ENCODE measurements around the gene CHKA.
"Not testable (repeated sequence)": the region's sequence is repeated elsewhere in the genome, so short reads cannot be mapped to it uniquely, and the experiment has no call there.

The CHKA gene

DNA sequence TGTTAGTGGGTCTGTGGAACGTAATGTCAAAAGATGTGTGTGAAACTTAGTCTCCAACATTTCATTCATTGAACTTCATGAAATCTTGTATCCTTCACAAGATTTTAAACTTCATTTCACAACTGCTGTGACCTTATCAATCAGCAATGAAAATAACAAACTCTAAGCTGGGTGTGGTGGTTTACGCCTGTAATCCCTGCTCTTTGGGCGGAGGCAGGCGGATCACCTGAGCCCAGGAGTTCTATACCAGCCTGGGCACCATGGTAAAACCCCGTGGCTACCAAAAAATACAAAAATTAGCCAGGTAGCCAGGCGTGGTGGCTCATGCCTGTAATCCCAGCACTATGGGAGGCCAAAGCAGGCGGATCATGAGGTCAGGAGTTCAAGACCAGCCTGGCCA lies 5.1 kb downstream of the CHKA start:
- no peak for DNase-seq (ENCODE audit: low spot score)

- DNase-seq (ENCODE audit: low spot score), result no peak
Observed at GRCh38 chr11:68115285-68115684, 5.9 kb downstream of the CHKA start.

GRCh38 chr11:68113986-68114385 lies 7.2 kb downstream of the CHKA start:
- no peak for DNase-seq (ENCODE audit: low spot score)

- DNase-seq (ENCODE audit: low spot score), result no peak
Observed at GRCh38 chr11:68107689-68108088, 13.5 kb downstream of the CHKA start.

- no peak for DNase-seq (ENCODE audit: low spot score)
Observed at GRCh38 chr11:68106165-68106940, 14.8 kb downstream of the CHKA start.

DNA sequence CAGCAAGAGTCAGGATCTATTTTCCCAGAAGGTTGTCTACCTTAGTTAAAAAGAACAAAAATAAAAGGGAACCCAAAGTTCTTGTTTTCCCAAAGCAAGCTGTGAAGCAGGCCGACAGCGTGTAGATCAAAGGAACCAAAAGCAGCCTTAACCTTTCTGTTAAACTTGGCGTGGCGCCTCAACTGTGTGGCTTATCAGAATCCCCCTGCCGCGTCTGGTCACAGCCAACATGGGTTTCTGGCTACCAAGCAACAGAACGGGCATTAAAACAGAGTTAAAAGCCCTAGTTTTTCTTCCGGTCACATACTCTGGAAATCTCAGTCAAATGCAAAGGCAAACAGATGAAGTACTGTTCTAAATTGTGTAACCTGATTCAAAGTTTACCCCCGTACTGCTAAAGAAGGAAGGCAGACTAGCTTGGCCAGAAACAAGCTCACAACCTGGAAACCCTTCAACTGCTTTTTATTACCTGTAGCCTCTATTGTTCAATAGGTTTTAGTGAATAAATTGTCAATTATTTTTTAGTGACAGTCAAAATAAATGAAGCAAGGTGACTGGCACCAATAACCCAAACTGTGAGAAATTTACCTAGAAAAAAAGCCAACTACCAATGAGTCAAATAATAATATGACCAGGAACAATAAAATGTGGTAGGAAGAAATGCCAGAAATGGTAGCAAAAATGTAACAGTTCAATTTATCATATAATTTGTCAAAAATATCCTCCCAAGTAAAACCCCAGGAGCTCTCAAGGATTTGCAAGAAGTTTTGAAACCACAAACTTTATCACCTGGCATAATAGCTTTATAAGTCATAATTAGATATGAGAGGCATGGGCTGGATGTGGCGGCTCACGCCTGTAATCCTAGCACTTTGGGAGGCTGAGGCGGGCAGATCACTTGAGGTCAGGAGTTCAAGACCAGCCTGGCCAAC lies 21.4 kb downstream of the CHKA start:
- DNase-seq (ENCODE audit: low spot score), result no peak

- DNase-seq (ENCODE audit: low spot score), result no peak
Observed at GRCh38 chr11:68099057-68099456, 22.1 kb downstream of the CHKA start.

- no peak for DNase-seq (ENCODE audit: low spot score)
Observed at GRCh38 chr11:68096962-68097361, 24.2 kb downstream of the CHKA start.

GRCh38 chr11:68093565-68093964 lies 27.6 kb downstream of the CHKA start:
- no peak for DNase-seq (ENCODE audit: low spot score)

DNA sequence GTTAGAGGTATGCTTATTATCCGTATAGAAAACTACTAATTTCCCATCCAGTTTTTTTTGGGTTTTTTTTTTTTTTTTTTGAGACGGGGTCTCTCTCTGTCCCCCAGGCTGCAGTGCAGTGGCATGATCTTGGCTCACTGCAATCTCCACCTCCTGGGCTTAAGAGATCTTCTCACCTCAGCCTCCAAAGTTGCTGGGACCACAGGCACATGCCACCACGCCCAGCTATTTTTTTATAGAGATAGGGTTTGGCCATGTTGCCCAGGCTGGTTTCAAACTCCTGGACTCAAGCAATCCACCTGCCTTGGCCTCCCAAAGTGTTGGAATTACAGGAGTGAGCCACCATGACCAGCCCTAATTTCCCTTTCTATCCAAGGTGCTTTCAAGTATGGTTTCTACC lies 28.2 kb downstream of the CHKA start:
- DNase-seq (ENCODE audit: low spot score), result not testable (repeated sequence)

DNA sequence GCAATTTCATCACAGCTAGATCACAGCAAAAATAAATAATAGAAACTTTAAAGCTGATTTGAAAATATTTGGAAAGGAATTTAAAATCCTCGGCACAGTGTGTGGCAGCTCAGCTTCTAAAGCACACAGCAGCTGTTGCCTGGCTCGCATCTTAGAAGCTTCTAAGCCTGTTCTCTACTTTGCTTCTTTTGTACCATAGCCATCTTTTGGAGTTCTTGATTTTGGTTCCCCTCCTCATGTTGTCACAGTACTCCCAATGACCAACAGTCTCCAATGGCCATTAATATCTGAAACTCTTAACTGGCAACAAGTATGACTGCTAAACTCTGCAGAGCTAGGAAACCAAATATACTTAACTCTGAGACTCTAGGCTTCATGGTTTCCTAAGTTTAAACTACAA lies 28.8 kb downstream of the CHKA start:
- no peak for DNase-seq (ENCODE audit: low spot score)

DNA sequence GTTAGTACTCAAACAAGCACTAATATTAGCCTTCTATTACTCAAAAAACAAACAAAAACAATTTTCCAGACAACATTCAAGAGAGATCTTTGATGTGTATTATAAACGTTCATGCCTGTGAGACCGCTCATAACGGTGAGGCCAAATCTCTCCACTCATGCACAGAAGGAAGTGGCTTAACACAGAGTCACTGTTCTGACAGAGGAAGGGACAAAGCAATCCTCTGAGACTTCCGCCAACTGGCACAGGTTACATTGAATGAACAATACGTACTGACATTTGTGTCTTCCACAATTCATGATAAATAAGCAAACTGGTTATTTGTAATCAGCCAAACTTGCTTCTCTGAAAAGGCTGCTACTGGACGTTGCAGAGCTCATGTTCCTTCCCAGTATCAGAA lies 30.5 kb downstream of the CHKA start:
- DNase-seq (ENCODE audit: low spot score), result no peak

DNA sequence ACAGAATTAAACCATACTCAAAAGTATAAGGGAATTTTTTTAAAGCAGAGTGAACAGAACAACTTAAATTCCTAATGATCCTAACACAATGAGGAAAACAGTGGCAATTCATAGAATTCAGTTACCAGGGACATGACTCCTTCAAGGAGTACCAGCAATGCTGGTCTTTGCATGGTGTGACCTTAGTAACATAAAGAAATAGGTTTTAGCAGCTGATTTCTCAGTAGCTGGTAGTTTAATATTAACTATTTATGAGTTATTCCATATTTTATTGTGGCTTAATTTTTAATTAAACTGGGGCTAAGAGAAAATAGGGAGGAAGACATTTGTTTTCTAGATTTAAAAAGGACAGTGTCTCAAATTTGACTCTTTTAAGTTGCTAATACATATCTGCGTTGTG lies 30.9 kb downstream of the CHKA start:
- DNase-seq (ENCODE audit: low spot score), result no peak

GRCh38 chr11:68089679-68090078 lies 31.5 kb downstream of the CHKA start:
- no peak for DNase-seq (ENCODE audit: low spot score)

GRCh38 chr11:68083517-68083916 lies 37.7 kb downstream of the CHKA start:
- no peak for DNase-seq (ENCODE audit: low spot score)

DNA sequence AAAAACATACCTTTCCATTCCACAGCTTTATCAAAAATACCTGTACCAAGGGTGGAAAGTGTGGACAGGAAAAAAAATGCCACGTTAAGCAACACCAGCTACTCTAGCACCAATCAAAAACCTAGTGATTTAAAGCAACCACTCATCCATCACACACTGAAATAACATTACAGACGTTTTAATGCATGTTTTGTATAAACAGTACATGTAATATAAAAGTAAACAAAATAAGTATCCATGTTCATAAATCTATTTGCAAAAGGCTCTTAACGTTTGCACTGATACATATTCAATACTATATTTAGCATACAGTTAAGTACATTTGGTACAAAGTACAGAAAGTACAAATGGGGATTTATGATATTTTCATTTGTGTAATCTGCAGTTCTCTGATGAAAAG lies 38.7 kb downstream of the CHKA start:
- DNase-seq (ENCODE audit: low spot score), result no peak

DNA sequence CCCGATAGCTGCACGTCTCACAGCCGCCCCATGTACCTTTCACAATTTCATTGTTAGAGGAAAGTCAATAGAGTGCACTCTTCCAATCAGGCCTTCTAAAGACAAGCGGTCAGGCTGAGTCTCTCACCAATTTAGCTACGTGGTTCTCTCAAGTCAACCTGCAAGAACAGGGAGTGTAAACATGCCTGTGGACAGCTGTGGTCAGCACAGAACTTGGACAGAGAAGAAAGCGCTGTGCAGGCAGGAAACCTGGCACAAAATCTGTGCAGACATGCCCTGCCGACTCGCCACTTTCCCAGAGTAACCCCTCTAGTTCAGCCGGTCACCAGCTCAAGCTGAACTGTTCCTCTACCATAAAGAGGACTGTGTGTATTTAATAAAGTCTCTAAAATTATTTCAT lies 39.5 kb downstream of the CHKA start:
- DNase-seq (ENCODE audit: low spot score), result no peak

DNA sequence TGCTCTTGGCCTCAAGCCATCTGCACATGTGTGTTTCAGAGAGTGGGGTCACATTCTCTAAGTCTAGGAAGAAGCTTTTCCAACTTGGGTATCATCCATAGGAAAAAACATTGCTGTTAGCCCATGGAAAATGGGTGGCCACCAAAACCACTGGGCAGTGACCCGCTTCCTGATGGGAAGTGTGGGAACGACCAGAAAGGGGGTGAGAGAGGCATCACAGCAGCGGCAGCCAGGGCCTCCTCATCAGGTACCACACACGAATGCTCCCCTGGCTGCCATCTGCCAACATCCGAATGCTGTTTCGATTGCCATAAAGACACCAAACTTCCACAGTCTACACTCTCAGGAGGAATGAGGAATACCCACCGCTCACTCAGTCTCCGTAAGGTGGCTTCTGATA lies 40.3 kb downstream of the CHKA start:
- DNase-seq (ENCODE audit: low spot score), result no peak

GRCh38 chr11:68077617-68078582 lies 43.3 kb downstream of the CHKA start:
- no peak for DNase-seq (ENCODE audit: low spot score)

DNA sequence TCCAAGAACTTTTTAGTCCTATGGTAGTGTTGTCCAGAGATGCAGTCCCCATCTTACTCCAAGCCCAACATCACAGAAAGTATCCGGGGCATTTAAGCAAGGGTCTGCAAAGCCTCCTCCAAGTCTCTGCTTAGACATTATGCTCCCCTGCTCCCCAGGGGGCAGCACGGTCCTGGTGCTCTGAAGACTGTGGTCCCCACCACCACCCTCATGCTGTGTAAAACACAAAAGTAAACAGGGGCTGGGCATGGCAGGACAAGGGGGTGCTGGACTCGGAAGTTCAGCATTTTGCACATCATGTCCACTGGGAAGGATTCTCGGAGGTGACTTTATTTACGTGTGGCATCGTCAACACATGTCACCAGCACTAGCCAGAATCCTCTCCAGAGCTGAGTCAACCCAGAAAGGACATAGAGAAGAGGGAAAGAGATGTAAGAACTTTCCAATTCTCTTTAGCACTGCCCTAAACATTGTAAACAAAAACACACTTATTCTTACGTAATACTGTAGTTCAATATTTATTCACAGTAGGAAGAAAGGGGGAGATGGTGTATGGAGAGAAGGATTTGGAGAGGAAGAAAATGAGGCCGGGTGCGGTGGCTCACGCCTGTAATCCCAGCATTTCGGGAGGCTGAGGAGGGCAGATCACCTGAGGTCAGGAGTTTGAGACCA lies 44.7 kb downstream of the CHKA start:
- no peak for DNase-seq (ENCODE audit: low spot score)

DNA sequence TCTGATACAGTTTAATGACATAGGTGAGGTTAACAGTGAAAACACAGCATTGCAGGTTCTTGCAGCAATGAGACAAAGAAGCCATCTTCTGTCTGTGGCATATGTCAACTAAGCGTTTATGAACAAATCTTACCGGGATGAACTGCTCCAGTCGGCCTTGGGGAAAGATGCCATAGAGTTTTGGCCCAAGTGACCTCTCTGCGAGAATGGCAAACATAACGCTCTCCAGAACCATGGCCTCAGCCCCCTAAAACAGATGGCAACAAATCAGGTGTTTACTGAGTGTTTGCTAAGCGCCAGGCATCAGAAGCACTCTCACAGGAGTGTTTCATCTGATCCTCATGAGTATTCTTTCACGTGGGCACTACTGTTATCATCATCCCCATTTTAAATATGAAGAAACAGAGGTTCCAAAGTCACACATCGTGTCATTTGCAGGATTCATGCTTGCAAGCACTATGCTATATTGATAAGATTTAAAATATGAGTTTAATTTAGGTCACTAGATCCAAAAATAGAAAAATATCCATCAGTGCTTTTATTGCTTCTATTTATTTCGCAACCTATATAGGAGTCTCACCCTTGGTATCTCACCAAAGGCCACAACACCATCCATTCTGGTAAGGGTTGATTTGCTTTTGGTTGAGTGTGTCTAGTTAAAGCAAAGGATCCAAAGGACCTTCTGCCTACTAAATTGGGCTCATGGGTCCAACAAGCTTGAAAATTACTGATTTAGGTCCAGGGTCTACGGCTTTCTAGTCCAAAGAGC lies 46.4 kb downstream of the CHKA start:
- no peak for DNase-seq (ENCODE audit: low spot score)

All from AG08395 (cell line).